Immature natural killer cell (primary cell): ENCODE results near the gene TDRKH. TPM values are rescaled to one million over a fixed set of nuclear protein-coding genes. Genes with fewer than 3 reads are reported as not detected.

ENCODE experiments used
- DNase-seq, 3 donors: peaks; one replicate each; pipeline ENCODE4 v3.0.0; 2022; ENCODE audit warnings: mixed read lengths in 1 of 3
- H3K27ac Mint-ChIP-seq, 6 donors: one replicate each; pipeline ENCODE4 v1.8.0; 2020; ENCODE audit warnings: mixed read lengths in 6 of 6, mild to moderate bottlenecking in 5 of 6, inconsistent platforms in 4 of 6, moderate library complexity in 3 of 6
- H3K27me3 Mint-ChIP-seq, 3 donors: one replicate each; pipeline ENCODE4 v1.8.0; 2020 to 2021; ENCODE audit warnings: low read depth in 3 of 3, mild to moderate bottlenecking in 3 of 3, mixed read lengths in 3 of 3, moderate library complexity in 3 of 3, inconsistent platforms in 1 of 3
- H3K36me3 Mint-ChIP-seq, 3 donors: one replicate each; pipeline ENCODE4 v1.8.0; 2020; ENCODE audit warnings: mixed read lengths in 3 of 3, inconsistent platforms in 2 of 3, mild to moderate bottlenecking in 2 of 3
- H3K4me1 Mint-ChIP-seq, 2 donors: one replicate each; pipeline ENCODE4 v1.8.0; 2020; ENCODE audit warnings: inconsistent platforms in 2 of 2, mild to moderate bottlenecking in 2 of 2, mixed read lengths in 2 of 2, moderate library complexity in 1 of 2
- H3K4me3 Mint-ChIP-seq, 5 donors: one replicate each; pipeline ENCODE4 v1.8.0; 2020; ENCODE audit warnings: mild to moderate bottlenecking in 5 of 5, mixed read lengths in 5 of 5, inconsistent platforms in 3 of 5, moderate library complexity in 3 of 5
- H3K9me3 Mint-ChIP-seq, 6 donors: one replicate each; pipeline ENCODE4 v1.8.0; 2020; ENCODE audit warnings: mild to moderate bottlenecking in 6 of 6, mixed read lengths in 6 of 6, inconsistent platforms in 4 of 6, moderate library complexity in 3 of 6
- polyA plus RNA-seq, 3 donors: library from polyadenylated mRNA; unstranded; fragments of 300-500 nt; fragmentation: Illumina TruSeq; gene quantifications; one replicate each; pipeline ENCODE4 v1.2.3, GENCODE V29; 2021

TDRKH gene, protein sequence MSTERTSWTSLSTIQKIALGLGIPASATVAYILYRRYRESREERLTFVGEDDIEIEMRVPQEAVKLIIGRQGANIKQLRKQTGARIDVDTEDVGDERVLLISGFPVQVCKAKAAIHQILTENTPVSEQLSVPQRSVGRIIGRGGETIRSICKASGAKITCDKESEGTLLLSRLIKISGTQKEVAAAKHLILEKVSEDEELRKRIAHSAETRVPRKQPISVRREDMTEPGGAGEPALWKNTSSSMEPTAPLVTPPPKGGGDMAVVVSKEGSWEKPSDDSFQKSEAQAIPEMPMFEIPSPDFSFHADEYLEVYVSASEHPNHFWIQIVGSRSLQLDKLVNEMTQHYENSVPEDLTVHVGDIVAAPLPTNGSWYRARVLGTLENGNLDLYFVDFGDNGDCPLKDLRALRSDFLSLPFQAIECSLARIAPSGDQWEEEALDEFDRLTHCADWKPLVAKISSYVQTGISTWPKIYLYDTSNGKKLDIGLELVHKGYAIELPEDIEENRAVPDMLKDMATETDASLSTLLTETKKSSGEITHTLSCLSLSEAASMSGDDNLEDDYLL
- 10 to 100 TPM; 12.0 to 16.1 (median 16.0) TPM for polyA plus RNA-seq

DNA sequence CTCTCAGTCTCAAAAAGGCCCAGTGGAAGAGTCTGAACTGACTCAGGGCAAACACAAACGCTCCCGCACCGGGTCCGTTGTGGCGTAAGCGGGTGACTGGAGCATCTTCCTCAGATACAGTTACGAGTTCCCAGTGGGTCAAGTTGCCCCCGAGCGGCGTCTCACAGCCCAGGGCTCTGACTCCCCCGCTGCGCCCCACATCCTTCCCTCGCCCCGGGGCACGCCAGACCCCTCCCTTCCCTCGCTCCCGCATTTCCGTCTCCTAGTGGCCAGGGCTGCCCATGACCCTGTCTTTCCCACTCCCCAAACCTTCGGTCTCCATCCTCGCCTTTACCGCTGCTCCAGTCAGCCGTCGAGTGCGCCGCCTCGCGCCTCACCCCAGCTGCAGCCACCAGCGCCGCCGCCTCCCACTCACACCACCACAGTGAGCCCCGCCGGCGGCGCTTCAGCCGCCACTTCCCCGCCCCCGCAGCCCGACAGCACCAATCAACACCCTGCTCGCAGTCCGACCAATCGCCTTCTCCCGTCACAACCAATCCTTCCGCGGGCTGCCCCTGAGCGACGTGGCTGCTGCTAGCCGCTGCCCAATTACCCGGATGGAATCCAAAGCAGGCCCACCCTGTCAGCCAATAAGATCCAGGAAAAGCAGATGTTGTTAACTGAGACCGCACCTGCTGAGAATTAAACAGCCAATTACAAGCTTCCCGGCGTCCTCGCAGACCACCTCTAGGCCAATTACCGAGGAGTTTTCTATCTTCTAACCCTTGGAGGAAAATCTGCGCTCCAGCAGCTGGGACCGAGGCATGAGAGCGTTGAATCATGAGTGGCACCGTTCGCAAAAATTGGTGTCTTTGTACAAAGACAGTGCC lies at the start of gene TDRKH:
Gene TDRKH, minus strand, starts transcription at position 430 of the 869 bp plus-strand sequence. CDS start 7,478 bp downstream, outside the sequence.
- Mint-ChIP-seq H3K27ac (peak within 1 kb of the TSS; percentile 83 to 94 (median 86)), H3K4me1 (peaks cover 32 to 35% of the 10 kb centered on the region in 2 donors), H3K36me3 (peaks cover 0 to 5% (median 4%) of the 10 kb centered on the region in 3 donors), H3K27me3 (peaks cover 6 to 12% (median 8%) of the 10 kb centered on the region in 3 donors), H3K4me3 (peak within 1 kb of the TSS; percentile 95 to 98 (median 97)), H3K9me3 (no peaks in the 10 kb centered on the region)
- peak; percentile 98 to 99 (median 98) for DNase-seq

DNA sequence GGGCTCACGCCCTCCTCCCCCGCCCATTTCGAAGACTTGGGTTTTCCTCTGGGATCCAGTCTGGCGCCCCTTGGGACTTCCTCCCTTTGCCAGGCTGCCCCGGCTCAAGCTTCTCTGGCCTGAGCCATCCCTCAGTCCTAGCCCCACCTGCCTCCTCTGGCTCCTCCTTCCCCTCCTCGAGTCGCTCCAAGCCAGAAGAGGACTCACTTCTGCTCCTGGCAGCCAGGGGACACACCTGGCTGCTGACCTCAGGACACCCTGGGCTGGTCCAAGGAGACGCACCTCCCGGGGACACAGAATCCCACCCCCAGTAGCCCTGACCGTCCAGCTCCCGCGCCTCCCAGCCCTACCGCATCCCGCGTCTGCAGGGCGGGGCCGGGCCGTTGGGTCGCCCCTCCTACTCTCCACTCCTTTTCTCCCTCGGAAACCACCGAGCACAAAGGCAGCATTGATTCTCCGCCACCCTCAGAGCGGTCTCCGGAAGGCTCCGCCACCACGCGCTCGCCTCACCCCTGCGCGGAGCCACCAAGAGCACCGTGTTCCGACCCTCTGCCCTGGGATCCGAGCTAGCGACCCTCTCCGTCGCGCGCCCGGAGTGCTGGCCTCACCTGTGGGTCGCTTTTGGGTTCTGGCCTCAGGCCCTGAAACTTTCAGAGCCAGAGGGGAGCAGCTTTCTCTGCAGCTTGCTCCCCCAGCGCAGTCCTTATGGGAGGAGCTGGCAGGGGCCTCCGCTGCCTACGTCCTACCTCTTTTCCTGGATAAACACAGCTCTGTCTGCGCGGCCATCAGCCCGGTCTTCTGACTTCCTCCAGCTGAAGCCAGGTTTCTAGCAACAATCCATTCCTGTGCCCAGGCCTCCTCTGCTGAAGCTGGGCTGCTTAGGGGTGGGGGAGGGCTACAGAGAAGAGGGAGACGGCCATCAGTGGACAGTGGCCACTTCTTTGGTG lies 49.4 kb upstream of the TDRKH start, which contains the start of gene C2CD4D:
Gene C2CD4D, minus strand, starts transcription at position 364 of the 947 bp plus-strand sequence. CDS start 831 bp downstream, outside the sequence.
- H3K4me3 Mint-ChIP-seq = peak within 1 kb of the TSS; percentile 75 to 85 (median 79)
- peaks cover 0 to 1% (median 1%) of the 10 kb centered on the region in 3 donors for H3K36me3 Mint-ChIP-seq
- no peaks in the 10 kb centered on the region for H3K9me3 Mint-ChIP-seq
- H3K27me3 Mint-ChIP-seq = peaks cover 3 to 16% (median 6%) of the 10 kb centered on the region in 3 donors
- peak; percentile 51 to 61 (median 55) for DNase-seq
- peaks cover 34 to 39% of the 10 kb centered on the region in 2 donors for H3K4me1 Mint-ChIP-seq
- peak within 1 kb of the TSS; percentile 16 to 84 (median 73) for H3K27ac Mint-ChIP-seq

DNA sequence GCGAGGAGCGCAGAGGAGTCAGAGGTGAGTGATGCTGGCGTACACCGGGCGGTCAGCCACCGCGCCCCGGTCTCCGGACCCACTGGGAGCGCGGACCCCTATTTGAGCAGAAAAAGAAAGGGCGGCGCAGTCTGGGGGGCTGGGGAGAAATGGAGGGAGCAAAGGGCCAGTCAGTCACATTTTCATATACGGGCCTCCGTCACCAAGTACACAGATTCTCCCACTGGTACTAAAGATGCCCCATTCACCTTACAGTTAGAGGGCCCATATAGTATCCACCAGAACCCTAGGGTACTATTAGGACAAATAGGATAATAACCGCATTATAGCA lies 48.7 kb upstream of the TDRKH start:
- Mint-ChIP-seq H3K36me3 (no peaks in the 10 kb centered on the region), H3K4me3 (peak overlapping the region; percentile 75 to 85 (median 79)), H3K27me3 (peaks cover 3 to 16% (median 6%) of the 10 kb centered on the region in 3 donors), H3K9me3 (no peaks in the 10 kb centered on the region), H3K27ac (peak overlapping the region in 3 of 6 donors; percentile 10 to 30 (median 21)), H3K4me1 (peaks cover 34 to 39% of the 10 kb centered on the region in 2 donors)
- no peak for DNase-seq

DNA sequence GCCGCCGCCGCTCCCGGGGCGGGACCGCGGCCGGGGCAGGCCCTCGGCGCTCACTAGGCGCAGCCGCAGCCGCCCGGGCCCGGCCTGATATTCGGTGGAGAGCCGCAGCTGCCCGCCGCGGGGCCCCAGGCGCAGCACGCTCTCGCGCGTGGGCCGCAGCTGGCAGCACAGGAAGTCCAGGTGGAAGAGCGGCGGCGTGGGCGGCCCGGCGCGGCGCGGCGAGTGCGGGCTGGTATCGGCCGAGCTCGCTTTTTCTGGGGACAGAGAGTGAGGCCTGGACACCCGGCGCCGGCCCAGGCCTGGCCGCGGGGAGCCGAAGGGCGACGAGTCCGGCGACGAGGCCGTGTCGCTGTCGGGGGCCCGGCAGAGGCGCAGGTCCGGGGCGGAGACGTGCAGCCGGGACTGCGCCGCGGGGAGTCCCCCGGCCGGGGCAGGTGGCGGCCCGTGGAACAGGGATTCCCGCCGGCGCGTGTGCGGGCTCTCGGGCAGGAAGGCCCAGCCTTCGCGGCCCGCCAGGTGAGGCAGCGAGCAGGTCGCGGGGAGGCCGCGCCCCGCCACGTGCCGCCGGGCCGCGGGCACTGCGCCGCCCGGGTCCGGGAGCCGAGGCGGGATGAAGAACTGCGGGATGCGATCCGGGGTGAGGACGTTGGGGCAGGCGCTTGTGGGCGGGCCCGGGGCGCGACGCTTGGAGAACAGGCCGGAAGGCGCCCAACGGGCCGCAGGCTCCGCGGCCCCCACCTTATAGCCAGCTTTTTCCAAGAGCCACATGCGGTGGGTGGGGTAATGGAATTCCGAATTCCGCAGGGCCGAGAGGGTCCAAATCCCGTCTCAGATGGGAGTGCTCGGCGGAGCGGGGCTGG lies 48.2 kb upstream of the TDRKH start:
- H3K9me3 Mint-ChIP-seq = no peaks in the 10 kb centered on the region
- DNase-seq = peak; percentile 41 to 57 (median 55)
- H3K36me3 Mint-ChIP-seq = no peaks in the 10 kb centered on the region
- H3K27me3 Mint-ChIP-seq = peaks cover 3 to 16% (median 6%) of the 10 kb centered on the region in 3 donors
- H3K4me3 Mint-ChIP-seq = peak overlapping the region; percentile 75 to 85 (median 81)
- peak overlapping the region in 2 of 6 donors; percentile 10 to 30 for H3K27ac Mint-ChIP-seq
- peaks cover 37 to 39% of the 10 kb centered on the region in 2 donors for H3K4me1 Mint-ChIP-seq

DNA sequence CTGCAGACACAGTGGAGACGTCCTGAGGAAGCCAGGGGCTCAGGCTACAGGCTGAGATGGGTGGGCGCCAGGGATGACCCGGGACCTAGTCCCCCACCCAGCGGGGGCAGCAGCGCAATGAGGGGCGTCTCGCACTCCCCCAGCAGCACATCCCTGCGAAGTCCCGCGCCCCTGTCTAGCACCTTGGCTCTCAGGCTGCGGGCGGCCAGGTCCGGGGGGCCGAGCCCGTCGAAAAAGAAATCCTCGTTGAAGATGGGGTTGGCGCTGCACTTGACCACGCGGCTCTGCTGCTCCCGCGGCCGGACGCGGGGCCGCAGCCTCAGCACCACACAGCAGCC lies 47.6 kb upstream of the TDRKH start:
- H3K4me3 Mint-ChIP-seq = peak overlapping the region; percentile 81 to 89 (median 84)
- H3K27ac Mint-ChIP-seq = peak overlapping the region; percentile 34 to 94 (median 86)
- H3K4me1 Mint-ChIP-seq = peaks cover 37 to 39% of the 10 kb centered on the region in 2 donors
- no peaks in the 10 kb centered on the region for H3K9me3 Mint-ChIP-seq
- H3K27me3 Mint-ChIP-seq = peaks cover 3 to 15% (median 6%) of the 10 kb centered on the region in 3 donors
- no peaks in the 10 kb centered on the region for H3K36me3 Mint-ChIP-seq
- peak in 2 of 3 donors; percentile 33 to 35 for DNase-seq

DNA sequence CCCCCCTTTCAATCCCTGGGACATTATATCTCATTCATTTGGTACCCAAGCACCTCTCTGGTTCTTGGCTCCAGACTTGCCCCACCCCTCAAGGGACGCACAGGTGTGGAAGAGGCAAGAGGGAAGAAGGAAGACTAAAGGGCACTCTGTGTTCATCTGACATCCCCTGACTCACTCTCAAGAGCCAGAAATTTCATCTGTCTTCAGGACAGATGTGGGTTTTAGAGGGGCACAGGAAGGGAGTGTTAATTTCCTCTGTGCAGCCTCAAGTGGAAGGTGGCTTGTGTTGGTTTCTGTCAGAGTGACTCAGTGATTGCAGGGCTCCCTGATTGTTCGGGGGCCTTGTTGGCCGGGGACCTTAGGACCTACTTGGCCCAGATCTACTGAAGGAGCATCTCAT lies 46.9 kb upstream of the TDRKH start:
- H3K4me1 Mint-ChIP-seq = peaks cover 37 to 39% of the 10 kb centered on the region in 2 donors
- H3K27me3 Mint-ChIP-seq = peaks cover 3 to 15% (median 6%) of the 10 kb centered on the region in 3 donors
- no peaks in the 10 kb centered on the region for H3K36me3 Mint-ChIP-seq
- H3K9me3 Mint-ChIP-seq = no peaks in the 10 kb centered on the region
- peak overlapping the region; percentile 34 to 94 (median 86) for H3K27ac Mint-ChIP-seq
- peak overlapping the region; percentile 81 to 89 (median 84) for H3K4me3 Mint-ChIP-seq
- DNase-seq = peak in 1 of 3 donors; percentile 38

DNA sequence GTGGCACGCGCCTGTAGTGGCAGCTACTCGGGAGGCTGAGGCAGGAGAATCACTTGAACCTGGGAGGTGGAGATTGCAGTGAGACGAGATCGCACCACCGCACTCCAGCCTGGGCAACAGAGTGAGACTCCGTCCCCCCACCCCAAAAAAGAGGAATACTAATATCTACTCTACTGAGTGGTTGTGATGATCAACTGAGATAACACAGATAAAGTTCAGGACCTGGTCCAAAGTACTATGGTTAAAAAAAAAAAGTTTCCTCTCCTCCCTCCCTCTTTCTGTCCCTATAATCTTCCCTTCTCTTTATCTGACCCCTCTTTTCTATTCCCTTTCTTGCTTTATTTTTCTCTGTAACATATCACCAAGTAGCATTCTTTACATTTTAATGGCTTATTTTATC lies 45.3 kb upstream of the TDRKH start:
- H3K27me3 Mint-ChIP-seq = peaks cover 3 to 13% (median 6%) of the 10 kb centered on the region in 3 donors
- H3K27ac Mint-ChIP-seq = no peak overlapping the region
- H3K4me1 Mint-ChIP-seq = peaks cover 41% of the 10 kb centered on the region in 2 donors
- H3K36me3 Mint-ChIP-seq = no peaks in the 10 kb centered on the region
- DNase-seq = no peak
- H3K9me3 Mint-ChIP-seq = no peaks in the 10 kb centered on the region
- H3K4me3 Mint-ChIP-seq = no peak overlapping the region

DNA sequence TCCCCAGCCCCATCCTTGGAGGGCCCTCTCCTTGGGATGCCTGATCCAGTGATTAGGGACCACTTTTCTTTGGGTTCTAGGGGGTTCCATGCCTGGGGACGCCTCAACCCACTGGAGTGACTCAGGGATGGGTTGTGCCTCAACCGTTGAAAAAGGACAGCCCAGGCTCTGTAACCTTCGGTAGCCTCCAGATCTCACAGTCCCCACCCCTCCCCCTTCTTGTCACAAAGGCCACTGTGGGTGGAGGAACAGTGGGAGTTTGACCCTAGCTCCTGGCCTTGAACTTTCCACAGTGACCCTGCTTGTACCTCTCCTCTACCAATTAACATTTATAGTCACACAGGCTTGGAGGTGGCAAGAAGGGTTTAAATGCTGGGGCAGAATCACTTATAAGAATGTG lies 43.9 kb upstream of the TDRKH start:
- DNase-seq = no peak
- Mint-ChIP-seq H3K4me1 (peaks cover 41 to 44% of the 10 kb centered on the region in 2 donors), H3K27ac (no peak overlapping the region), H3K9me3 (no peaks in the 10 kb centered on the region), H3K4me3 (no peak overlapping the region), H3K36me3 (no peaks in the 10 kb centered on the region), H3K27me3 (peaks cover 3 to 15% (median 3%) of the 10 kb centered on the region in 3 donors)

DNA sequence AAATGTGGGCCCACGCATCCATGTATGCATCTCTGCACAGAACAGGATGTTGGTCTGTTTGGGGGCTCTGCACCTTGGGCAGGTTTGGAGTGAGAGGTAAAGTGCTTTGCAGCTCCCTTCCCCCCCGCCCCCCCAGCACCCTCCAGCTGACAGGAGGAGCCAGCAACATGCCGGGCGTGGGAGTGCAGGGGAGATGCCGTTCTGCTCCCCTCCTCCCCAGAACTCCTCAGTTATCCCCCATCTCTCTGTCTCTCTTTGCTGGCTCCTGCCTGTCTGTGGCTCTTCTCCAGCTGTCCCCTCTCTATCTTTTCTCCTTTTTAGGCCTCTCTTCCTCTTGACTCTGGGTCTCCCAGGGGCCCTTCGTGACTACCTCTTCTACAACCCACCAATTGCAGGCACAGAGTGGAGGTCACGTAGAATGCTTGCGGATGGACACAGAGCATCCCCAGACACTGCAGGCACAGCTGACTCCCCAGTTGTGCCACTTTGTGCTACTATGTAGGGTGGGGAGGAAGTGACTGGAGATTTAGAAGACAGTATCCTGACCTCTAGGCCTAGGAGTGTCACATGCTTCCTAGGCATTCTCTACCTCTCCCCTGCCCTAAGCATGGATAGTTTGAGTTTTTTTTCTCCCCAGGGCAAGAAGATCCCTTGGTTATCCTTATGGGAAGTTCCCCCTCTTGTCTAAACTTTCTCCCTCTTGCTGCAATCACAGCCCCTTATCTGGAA lies 43.0 kb upstream of the TDRKH start:
- peak overlapping the region in 1 of 6 donors; percentile 31 for H3K27ac Mint-ChIP-seq
- no peak overlapping the region for H3K4me3 Mint-ChIP-seq
- no peak for DNase-seq
- peaks cover 46 to 47% of the 10 kb centered on the region in 2 donors for H3K4me1 Mint-ChIP-seq
- H3K9me3 Mint-ChIP-seq = peaks cover 0 to 2% (median 0%) of the 10 kb centered on the region in 6 donors
- peaks cover 3 to 13% (median 3%) of the 10 kb centered on the region in 3 donors for H3K27me3 Mint-ChIP-seq
- no peaks in the 10 kb centered on the region for H3K36me3 Mint-ChIP-seq

DNA sequence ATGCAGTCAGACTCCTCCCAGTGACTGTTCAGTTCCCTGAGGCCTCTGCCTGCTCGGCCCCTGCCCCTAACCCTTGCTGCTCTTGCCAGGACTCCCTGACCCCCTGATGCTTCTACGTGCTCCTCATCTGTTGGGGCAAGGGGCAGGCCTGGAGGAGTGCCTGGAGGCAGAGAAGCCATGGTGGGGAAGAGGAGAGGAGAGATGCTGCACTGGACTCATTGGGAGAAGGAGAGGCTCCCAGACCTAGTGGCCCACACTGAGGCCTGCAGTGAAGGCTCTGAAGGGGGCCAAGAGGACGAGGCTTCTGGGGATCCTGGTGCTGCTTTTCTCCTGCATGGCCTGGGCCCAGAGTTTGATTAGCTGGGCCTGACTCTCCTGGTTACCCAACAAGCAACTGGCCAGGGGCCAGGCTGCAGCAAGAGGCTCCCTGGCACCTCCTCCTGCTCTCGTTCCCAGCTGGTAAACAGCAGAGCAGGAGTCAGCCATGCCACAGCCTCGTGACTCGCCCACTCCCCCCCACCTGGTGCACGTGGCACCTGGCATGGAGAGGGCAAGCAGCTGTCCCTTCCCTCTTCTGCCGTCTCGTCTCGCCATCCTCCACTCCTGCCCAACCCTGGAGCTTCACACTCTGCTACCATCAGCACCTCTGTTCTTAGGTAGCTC lies 42.1 kb upstream of the TDRKH start:
- H3K9me3 Mint-ChIP-seq = peaks cover 0 to 2% (median 0%) of the 10 kb centered on the region in 6 donors
- no peak overlapping the region for H3K27ac Mint-ChIP-seq
- H3K27me3 Mint-ChIP-seq = peaks cover 3 to 14% (median 3%) of the 10 kb centered on the region in 3 donors
- no peak for DNase-seq
- H3K4me1 Mint-ChIP-seq = peaks cover 48 to 50% of the 10 kb centered on the region in 2 donors
- H3K4me3 Mint-ChIP-seq = no peak overlapping the region
- no peaks in the 10 kb centered on the region for H3K36me3 Mint-ChIP-seq

DNA sequence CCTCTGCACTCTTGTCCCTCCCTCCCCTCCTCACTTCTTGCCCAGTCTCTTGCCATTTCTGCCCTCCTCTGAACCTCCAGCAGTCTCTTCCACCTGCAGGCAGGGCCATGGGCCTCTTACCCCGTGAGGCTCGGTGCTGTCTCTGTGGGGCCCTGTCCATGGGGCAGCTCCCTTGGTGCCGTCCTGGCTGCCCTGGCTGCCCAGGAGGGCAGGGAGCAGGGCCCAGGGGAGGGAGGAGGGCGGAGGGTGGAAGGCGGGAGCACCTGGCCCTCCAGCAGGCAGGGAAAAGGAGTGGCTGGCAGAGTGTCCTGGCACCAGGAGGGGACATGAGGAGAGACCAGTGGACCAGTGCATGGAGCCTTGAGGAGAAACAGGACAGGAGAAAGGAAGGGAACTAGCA lies 41.3 kb upstream of the TDRKH start, which contains the start of gene RORC:
Gene RORC, minus strand, starts transcription at position 198 of the 400 bp plus-strand sequence. Its CDS starts 38 bp downstream, at position 160.
- H3K36me3 Mint-ChIP-seq = no peaks in the 10 kb centered on the region
- H3K27me3 Mint-ChIP-seq = peaks cover 2 to 13% (median 3%) of the 10 kb centered on the region in 3 donors
- no peak within 1 kb of the TSS for H3K27ac Mint-ChIP-seq
- peaks cover 0 to 2% (median 0%) of the 10 kb centered on the region in 6 donors for H3K9me3 Mint-ChIP-seq
- H3K4me1 Mint-ChIP-seq = peaks cover 40 to 42% of the 10 kb centered on the region in 2 donors
- H3K4me3 Mint-ChIP-seq = no peak within 1 kb of the TSS
- no peak for DNase-seq
